ENCODE results near the gene ZFYVE28. TPM values are rescaled to one million over a fixed set of nuclear protein-coding genes. Genes with fewer than 3 reads are reported as not detected.

ZFYVE28 gene
- total RNA-seq, 2 donors from 2014 or later: 5.7 to 16.8 TPM

- Histone ChIP-seq H3K9me3 (no peaks in the 10 kb centered on the region), H3K36me3 (replicated peaks in 1 of 2; ENCODE audit: insufficient read depth in 1 of 2, low read depth in 2 of 2) (no peaks in the 10 kb centered on the region), H3K4me1 (peaks cover 25% of the 10 kb centered on the region), H3K4me3 (no peak overlapping the region), H3K27me3 (no peaks in the 10 kb centered on the region), H3K27ac (no peak overlapping the region)
- TF ChIP-seq CTCF (IDR thresholded peaks at IDR 0.05) (no peak), POLR2A (IDR thresholded peaks at IDR 0.05) (no peak)
- 85 to 92% methylated on average over 5 to 6 of the region's 6 CpGs for WGBS, 2 donors
- DNase-seq (no peak), ATAC-seq (no peak)
- intact Hi-C loops (cut with DNase I): no loop called here
Measured at GRCh38 chr4:2360396-2360730, 58.1 kb downstream of the ZFYVE28 start.

- Histone ChIP-seq H3K27me3 (no peaks in the 10 kb centered on the region), H3K36me3 (replicated peaks in 1 of 2; ENCODE audit: insufficient read depth in 1 of 2, low read depth in 2 of 2) (no peaks in the 10 kb centered on the region), H3K4me1 (peaks cover 25% of the 10 kb centered on the region), H3K27ac (no peak overlapping the region), H3K9me3 (no peaks in the 10 kb centered on the region), H3K4me3 (no peak overlapping the region)
- TF ChIP-seq CTCF (IDR thresholded peaks at IDR 0.05): no peak
- no peak for TF ChIP-seq POLR2A (IDR thresholded peaks at IDR 0.05)
- 91% methylated on average over 16 to 24 of the region's 24 CpGs for WGBS, 2 donors
- no peak for ATAC-seq
- intact Hi-C loops (cut with DNase I): no loop called here
- DNase-seq: no peak
Measured at GRCh38 chr4:2359591-2360395, 58.7 kb downstream of the ZFYVE28 start.

- Histone ChIP-seq H3K4me3 (no peak overlapping the region), H3K27me3 (no peaks in the 10 kb centered on the region), H3K4me1 (peaks cover 10% of the 10 kb centered on the region), H3K9me3 (no peaks in the 10 kb centered on the region), H3K27ac (no peak overlapping the region), H3K36me3 (replicated peaks in 1 of 2; ENCODE audit: insufficient read depth in 1 of 2, low read depth in 2 of 2) (no peaks in the 10 kb centered on the region)
- TF ChIP-seq POLR2A (IDR thresholded peaks at IDR 0.05) (no peak), CTCF (IDR thresholded peaks at IDR 0.05) (no peak)
- intact Hi-C loops (cut with DNase I): no loop called here
- ATAC-seq: no peak
- 84 to 90% methylated on average over 18 to 21 of the region's 21 CpGs for WGBS, 2 donors
- no peak for DNase-seq
Measured at GRCh38 chr4:2357821-2358745, 60.4 kb downstream of the ZFYVE28 start.

- DNase-seq (no peak), ATAC-seq (no peak)
- no peaks in the 10 kb centered on the region for H3K27me3 ChIP-seq
- no peaks in the 10 kb centered on the region for H3K9me3 ChIP-seq
- H3K4me3 ChIP-seq: no peak overlapping the region
- intact Hi-C loops (cut with DNase I): no loop called here
- no peak overlapping the region for H3K27ac ChIP-seq
- 78 to 79% methylated on average over 15 to 25 of the region's 25 CpGs for WGBS, 2 donors
- no peaks in the 10 kb centered on the region for H3K4me1 ChIP-seq
- no peaks in the 10 kb centered on the region for H3K36me3 ChIP-seq (replicated peaks in 1 of 2; ENCODE audit: insufficient read depth in 1 of 2, low read depth in 2 of 2)
- TF ChIP-seq POLR2A (IDR thresholded peaks at IDR 0.05): no peak
- no peak for TF ChIP-seq CTCF (IDR thresholded peaks at IDR 0.05)
Measured at GRCh38 chr4:2356123-2357069, 62.0 kb downstream of the ZFYVE28 start.

Data from body of pancreas (tissue), 4 donors.